H1 (cell line): ENCODE data around the gene MCC.

ENCODE experiments used
- CHD2 ChIP-seq: IDR thresholded peaks from 2 replicates; pipeline ENCODE4 v1.6.1; 2012; ENCODE audit warnings: low read length, improper control_type of control experiment
- GABPA ChIP-seq: IDR thresholded peaks from 2 replicates; pipeline ENCODE4 v1.6.1; 2011; ENCODE audit warnings: mild to moderate bottlenecking, low read length, moderate library complexity, borderline replicate concordance; ENCODE audit not compliant: insufficient read depth
- POLR2AphosphoS5 ChIP-seq: IDR thresholded peaks from 2 replicates; pipeline ENCODE4 v1.6.1; 2011; ENCODE audit warnings: low read depth, low read length
- TF ChIP-seq, protein P1 (sequence below), 3 experiments: IDR thresholded peaks; 1 replicate in 2 of 3; 2 replicates in 1 of 3; pipeline versions ENCODE4 v1.5.1 to v1.6.1; 2011; ENCODE audit warnings: low read length in 3 of 3, mild to moderate bottlenecking in 3 of 3, inconsistent platforms in 2 of 3, low read depth in 1 of 3, moderate library complexity in 1 of 3; ENCODE audit not compliant: insufficient read depth in 1 of 3; ENCODE audit errors: control extremely low read depth in 1 of 3
- TF ChIP-seq, protein P2 (sequence below): IDR thresholded peaks from 2 replicates; pipeline ENCODE4 v1.6.1; 2012; ENCODE audit warnings: inconsistent platforms

GRCh38 chr5:113513384-113514288 lies 25.4 kb upstream of the MCC start, which contains the start of gene YTHDC2:
- TF ChIP-seq, protein P1, sequence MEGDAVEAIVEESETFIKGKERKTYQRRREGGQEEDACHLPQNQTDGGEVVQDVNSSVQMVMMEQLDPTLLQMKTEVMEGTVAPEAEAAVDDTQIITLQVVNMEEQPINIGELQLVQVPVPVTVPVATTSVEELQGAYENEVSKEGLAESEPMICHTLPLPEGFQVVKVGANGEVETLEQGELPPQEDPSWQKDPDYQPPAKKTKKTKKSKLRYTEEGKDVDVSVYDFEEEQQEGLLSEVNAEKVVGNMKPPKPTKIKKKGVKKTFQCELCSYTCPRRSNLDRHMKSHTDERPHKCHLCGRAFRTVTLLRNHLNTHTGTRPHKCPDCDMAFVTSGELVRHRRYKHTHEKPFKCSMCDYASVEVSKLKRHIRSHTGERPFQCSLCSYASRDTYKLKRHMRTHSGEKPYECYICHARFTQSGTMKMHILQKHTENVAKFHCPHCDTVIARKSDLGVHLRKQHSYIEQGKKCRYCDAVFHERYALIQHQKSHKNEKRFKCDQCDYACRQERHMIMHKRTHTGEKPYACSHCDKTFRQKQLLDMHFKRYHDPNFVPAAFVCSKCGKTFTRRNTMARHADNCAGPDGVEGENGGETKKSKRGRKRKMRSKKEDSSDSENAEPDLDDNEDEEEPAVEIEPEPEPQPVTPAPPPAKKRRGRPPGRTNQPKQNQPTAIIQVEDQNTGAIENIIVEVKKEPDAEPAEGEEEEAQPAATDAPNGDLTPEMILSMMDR (IDR thresholded peaks at IDR 0.05; ENCODE audit: control extremely low read depth in 1 of 3, insufficient read depth in 1 of 3, low read depth in 1 of 3, low read length in 3 of 3), result peak; percentile 59 to 79 (median 66)
- no peak for TF ChIP-seq GABPA
- TF ChIP-seq, protein P2, sequence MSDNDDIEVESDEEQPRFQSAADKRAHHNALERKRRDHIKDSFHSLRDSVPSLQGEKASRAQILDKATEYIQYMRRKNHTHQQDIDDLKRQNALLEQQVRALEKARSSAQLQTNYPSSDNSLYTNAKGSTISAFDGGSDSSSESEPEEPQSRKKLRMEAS, result peak; percentile 44; the same call in 1 of the 2 replicates
- peak; percentile 89 for TF ChIP-seq POLR2AphosphoS5
- no peak for TF ChIP-seq CHD2
